Tibial artery (tissue), 4 donors: ENCODE measurements around the gene GRM3.

Experiments used
- DNase-seq, 2 donors: peaks; one replicate each; pipeline ENCODE4 v3.0.0-alpha.2; 2019
- H3K27ac ChIP-seq, 2 donors: fragments of 200-600 bp; sonication (generic) in 1 of 2; 1 replicate in 1 of 2; 2 replicates in 1 of 2; pipeline ENCODE4 v1.5.1; 2018 to 2019; ENCODE audit warnings: mild to moderate bottlenecking in 1 of 2
- H3K27me3 ChIP-seq, 2 donors: fragments of 200-600 bp; sonication (generic) in 1 of 2; one replicate each; pipeline versions ENCODE4 v1.5.1 to v1.6.0; 2016 to 2019
- H3K36me3 ChIP-seq, 3 donors: fragments of 200-600 bp; sonication (generic) in 2 of 3; one replicate each; pipeline ENCODE4 v1.5.1; 2016 to 2019; ENCODE audit warnings: mild to moderate bottlenecking in 2 of 3
- H3K4me1 ChIP-seq, 4 donors: fragments of 200-600 bp; sonication (generic) in 2 of 4; 1 replicate in 3 of 4; 2 replicates in 1 of 4; pipeline ENCODE4 v1.5.1; 2016 to 2019
- H3K4me3 ChIP-seq, 2 donors: fragments of 200-600 bp; sonication (generic) in 1 of 2; 1 replicate in 1 of 2; 2 replicates in 1 of 2; pipeline ENCODE4 v1.5.1; 2018 to 2019; ENCODE audit warnings: mild to moderate bottlenecking in 2 of 2
- H3K9me3 ChIP-seq, 3 donors: fragments of 200-600 bp; sonication (generic) in 1 of 3; one replicate each; pipeline ENCODE4 v1.5.1; 2016 to 2019
- intact Hi-C: fragments of 100-400 bp; cut with DNase I; formaldehyde crosslinking; loops from one replicate; pipeline ENCODE4 v1.15.0; 2023; ENCODE audit warnings: low total_unique reads
- TF ChIP-seq, protein P1 (sequence below), 2 experiments: fragments of 200-600 bp in 1 of 2; fragments of 450-650 bp in 1 of 2; IDR thresholded peaks; one replicate each; pipeline ENCODE4 v1.5.1; 2017 to 2019; ENCODE audit warnings: antibody characterized with exemption in 2 of 2, mild to moderate bottlenecking in 1 of 2, moderate library complexity in 1 of 2

GRM3 gene

DNA sequence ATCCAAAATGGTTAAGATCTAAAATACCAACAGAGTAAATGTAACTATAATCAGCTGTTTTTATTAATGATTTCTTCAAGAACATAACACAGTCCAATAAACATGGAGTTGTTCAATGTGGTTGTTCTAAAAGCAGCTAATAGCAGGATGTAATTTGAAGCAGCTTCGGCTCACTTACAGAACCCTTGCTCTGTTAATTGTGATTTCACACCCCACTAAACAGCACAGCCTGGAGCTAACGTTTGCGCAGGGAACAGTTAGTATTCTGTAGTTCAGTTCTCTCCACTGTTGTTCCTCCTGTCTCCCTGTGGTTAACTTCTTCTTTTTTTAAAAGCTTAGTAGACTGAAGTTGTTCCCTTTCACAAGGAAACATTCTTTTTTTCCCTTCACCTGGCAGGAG lies 104.0 kb downstream of the GRM3 start:
- Histone ChIP-seq H3K4me1 (no peaks in the 10 kb centered on the region), H3K27ac (no peak overlapping the region), H3K9me3 (no peaks in the 10 kb centered on the region), H3K4me3 (no peak overlapping the region), H3K27me3 (no peaks in the 10 kb centered on the region), H3K36me3 (no peaks in the 10 kb centered on the region)
- TF ChIP-seq, protein P1, sequence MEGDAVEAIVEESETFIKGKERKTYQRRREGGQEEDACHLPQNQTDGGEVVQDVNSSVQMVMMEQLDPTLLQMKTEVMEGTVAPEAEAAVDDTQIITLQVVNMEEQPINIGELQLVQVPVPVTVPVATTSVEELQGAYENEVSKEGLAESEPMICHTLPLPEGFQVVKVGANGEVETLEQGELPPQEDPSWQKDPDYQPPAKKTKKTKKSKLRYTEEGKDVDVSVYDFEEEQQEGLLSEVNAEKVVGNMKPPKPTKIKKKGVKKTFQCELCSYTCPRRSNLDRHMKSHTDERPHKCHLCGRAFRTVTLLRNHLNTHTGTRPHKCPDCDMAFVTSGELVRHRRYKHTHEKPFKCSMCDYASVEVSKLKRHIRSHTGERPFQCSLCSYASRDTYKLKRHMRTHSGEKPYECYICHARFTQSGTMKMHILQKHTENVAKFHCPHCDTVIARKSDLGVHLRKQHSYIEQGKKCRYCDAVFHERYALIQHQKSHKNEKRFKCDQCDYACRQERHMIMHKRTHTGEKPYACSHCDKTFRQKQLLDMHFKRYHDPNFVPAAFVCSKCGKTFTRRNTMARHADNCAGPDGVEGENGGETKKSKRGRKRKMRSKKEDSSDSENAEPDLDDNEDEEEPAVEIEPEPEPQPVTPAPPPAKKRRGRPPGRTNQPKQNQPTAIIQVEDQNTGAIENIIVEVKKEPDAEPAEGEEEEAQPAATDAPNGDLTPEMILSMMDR (IDR thresholded peaks at IDR 0.05): no peak
- intact Hi-C loops: no loop called here
- no peak for DNase-seq

DNA sequence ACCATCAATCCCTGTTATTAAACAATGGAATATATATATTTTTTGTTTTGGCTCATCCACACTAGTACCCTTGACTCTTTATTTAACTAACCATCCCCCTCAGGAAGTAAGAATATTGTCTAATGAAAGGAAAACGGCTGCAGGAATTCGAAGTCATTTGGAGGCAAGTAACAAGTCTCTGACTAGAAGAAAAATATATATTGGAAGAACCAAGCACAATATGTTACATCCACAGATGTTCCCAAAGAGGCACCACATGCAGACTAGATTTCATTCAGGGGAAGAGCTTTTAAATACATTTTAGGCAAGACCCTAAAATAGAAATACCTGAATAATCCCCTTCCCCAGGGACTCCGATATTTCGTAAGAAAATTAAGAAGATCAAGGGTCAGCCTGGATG lies 104.5 kb downstream of the GRM3 start:
- Histone ChIP-seq H3K27me3 (no peaks in the 10 kb centered on the region), H3K4me3 (no peak overlapping the region), H3K4me1 (no peaks in the 10 kb centered on the region), H3K9me3 (no peaks in the 10 kb centered on the region), H3K36me3 (no peaks in the 10 kb centered on the region), H3K27ac (no peak overlapping the region)
- TF ChIP-seq, protein P1 (IDR thresholded peaks at IDR 0.05): no peak
- intact Hi-C loops: no loop called here
- DNase-seq: no peak

DNA sequence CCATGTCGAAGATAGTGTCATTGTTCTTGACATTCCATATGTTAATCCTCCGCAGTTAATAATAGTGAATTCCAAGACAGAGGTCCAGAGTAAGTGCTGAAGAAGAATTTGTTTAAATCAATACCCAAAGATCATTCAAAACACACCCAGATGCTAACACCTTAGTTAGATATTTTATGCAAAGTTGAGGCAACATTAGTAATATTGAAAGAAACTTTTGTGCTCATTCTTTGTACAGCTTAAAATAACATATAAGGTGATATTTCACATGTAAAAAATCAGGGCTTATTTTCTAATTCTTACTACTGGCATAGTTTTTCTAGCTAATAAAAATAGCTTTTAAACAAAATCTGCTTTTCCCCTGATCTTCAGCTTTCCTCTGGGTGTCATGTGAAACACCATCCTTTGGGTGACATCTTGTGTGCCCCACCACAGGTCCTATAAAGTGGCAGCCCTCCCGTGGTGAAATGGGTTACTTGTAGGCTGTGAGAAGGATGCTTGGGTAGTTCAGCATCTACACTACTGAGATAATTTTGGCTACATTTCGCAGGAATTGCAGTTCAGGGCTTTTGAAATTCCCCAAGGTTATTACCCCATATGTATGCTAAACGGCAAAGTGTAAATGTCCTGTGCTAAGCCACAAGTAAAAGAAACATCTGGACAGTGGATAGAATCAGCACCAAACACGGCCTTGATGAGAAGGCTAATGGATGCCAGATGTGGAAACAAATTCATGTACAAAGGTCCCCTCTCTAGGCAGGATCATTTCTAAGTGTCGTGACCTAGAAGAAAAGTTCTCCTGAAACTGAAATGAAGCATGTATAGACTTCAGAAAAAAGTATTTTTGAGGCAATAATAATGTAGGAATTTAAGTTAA lies 105.4 kb downstream of the GRM3 start:
- Histone ChIP-seq H3K9me3 (no peaks in the 10 kb centered on the region), H3K27me3 (no peaks in the 10 kb centered on the region), H3K27ac (no peak overlapping the region), H3K4me1 (no peaks in the 10 kb centered on the region), H3K36me3 (no peaks in the 10 kb centered on the region), H3K4me3 (no peak overlapping the region)
- intact Hi-C loops: no loop called here
- TF ChIP-seq, protein P1 (IDR thresholded peaks at IDR 0.05): no peak
- DNase-seq: no peak

DNA sequence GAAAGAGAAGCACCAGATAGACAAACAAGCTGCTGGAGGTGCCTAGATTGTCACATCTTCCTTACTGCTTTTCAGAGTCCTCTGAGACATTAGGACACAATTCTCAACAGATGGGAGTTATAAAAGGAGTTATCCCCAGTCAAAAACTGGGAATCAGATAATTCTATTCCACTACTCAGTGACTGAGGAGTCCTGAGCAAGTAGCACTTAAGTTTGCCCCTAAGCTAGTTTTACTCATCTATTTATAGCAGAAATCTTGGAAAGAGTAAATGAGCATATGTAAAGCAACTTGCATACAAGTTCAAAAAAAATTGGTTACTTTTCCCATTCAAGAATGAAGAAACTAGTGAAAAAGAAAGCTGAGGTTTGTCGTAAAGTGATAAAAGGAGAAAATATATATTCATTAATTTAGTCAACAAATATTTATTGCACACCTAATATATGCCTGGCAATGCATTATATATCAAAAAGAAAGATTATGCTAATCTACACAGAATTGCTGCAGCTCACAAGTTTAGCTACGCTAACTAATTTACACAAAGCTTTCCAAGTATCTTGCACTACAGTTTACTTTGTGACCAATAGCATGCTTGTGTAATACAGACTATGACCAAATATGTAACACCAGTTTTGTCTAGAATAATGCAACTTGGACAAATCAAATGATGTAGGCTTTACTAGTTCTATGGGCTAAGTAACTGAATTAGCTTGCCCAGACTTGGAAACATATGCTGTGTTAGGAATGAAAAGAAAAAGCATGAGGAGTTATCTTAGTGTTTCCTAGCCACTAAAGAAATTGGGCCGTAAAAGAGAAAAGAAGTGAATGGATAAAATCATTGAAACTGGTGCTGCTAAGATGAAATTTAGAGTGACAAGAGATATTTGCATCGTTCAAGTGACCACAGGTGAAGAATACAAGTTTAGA lies 106.3 kb downstream of the GRM3 start:
- Histone ChIP-seq H3K9me3 (no peaks in the 10 kb centered on the region), H3K4me1 (no peaks in the 10 kb centered on the region), H3K27ac (no peak overlapping the region), H3K27me3 (no peaks in the 10 kb centered on the region), H3K36me3 (no peaks in the 10 kb centered on the region), H3K4me3 (no peak overlapping the region)
- DNase-seq: no peak
- intact Hi-C loops: no loop called here
- TF ChIP-seq, protein P1 (IDR thresholded peaks at IDR 0.05): no peak

DNA sequence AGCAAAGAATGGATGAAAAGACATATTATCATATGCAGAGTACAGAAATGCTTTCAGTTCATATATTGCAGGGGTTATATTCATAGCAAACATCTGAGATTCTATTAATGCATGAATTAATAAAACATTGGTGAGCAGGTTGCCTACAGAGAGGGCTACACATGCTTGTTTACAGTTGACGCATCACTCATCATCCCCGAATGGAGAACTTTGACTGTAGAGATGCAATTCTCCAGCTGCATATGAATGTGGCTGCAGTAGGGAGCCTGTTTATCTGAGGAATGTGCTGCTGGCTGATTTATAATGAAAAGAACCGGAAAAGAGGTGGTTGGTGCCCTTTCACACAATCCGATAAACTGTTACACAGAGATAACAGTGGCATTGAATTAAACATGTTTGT lies 116.5 kb downstream of the GRM3 start:
- H3K27ac ChIP-seq: no peak overlapping the region
- intact Hi-C loops: no loop called here
- TF ChIP-seq, protein P1 (IDR thresholded peaks at IDR 0.05): no peak
- no peak overlapping the region for H3K4me3 ChIP-seq
- H3K36me3 ChIP-seq: no peaks in the 10 kb centered on the region
- no peaks in the 10 kb centered on the region for H3K27me3 ChIP-seq
- no peaks in the 10 kb centered on the region for H3K9me3 ChIP-seq
- no peaks in the 10 kb centered on the region for H3K4me1 ChIP-seq
- DNase-seq: no peak
